GM23338 (cell line): ENCODE data around the gene IL19. TPM values are rescaled to one million over a fixed set of nuclear protein-coding genes. Genes with fewer than 3 reads are reported as not detected.

ENCODE experiments used
- ATAC-seq: fragments of 200-7000 bp; cut with Tn5 transposase; 3 replicates; pipeline ENCODE4 v1.9.1; 2020
- DNase-seq: peaks from one replicate; pipeline ENCODE4 v3.0.0-alpha.2; 2015; ENCODE audit warnings: low spot score
- H2AFZ ChIP-seq: fragments of 200-600 bp; sonication (generic); 2 replicates; pipeline ENCODE4 v1.8.0; 2016; ENCODE audit warnings: antibody characterized with exemption, mild to moderate bottlenecking, moderate library complexity
- H3F3A ChIP-seq: fragments of 200-600 bp; sonication (generic); replicated peaks from 2 replicates; pipeline ENCODE4 v1.8.0; 2017; ENCODE audit warnings: antibody characterized with exemption, mixed run types, low read depth
- H3K27ac ChIP-seq: fragments of 200-600 bp; sonication (generic); 2 replicates; pipeline ENCODE4 v1.6.1; 2016; ENCODE audit warnings: low read depth
- H3K27me3 ChIP-seq: fragments of 200-600 bp; sonication (generic); 2 replicates; pipeline ENCODE4 v1.8.0; 2016; ENCODE audit warnings: mild to moderate bottlenecking, mixed run types, moderate library complexity; ENCODE audit not compliant: insufficient read depth
- H3K36me3 ChIP-seq: fragments of 200-600 bp; sonication (generic); 2 replicates; pipeline ENCODE4 v1.8.0; 2016; ENCODE audit warnings: mild to moderate bottlenecking; ENCODE audit not compliant: insufficient read depth
- H3K4me1 ChIP-seq: fragments of 200-600 bp; sonication (generic); 2 replicates; pipeline ENCODE4 v1.8.0; 2016; ENCODE audit warnings: mild to moderate bottlenecking, moderate library complexity; ENCODE audit not compliant: insufficient read depth
- H3K4me2 ChIP-seq: fragments of 200-600 bp; sonication (generic); 2 replicates; pipeline ENCODE4 v1.7.1; 2017; ENCODE audit warnings: mixed run types
- H3K4me3 ChIP-seq: fragments of 200-600 bp; sonication (generic); 2 replicates; pipeline ENCODE4 v1.6.1; 2016; ENCODE audit warnings: mixed run types
- H3K79me2 ChIP-seq: fragments of 200-600 bp; sonication (generic); replicated peaks from 2 replicates; pipeline ENCODE4 v1.8.0; 2017; ENCODE audit warnings: mild to moderate bottlenecking; ENCODE audit not compliant: insufficient read depth
- H3K9me2 ChIP-seq: fragments of 200-600 bp; sonication (generic); 2 replicates; pipeline ENCODE4 v1.8.0; 2017; ENCODE audit not compliant: insufficient read depth
- H4K20me1 ChIP-seq: fragments of 200-600 bp; sonication (generic); replicated peaks from 2 replicates; pipeline ENCODE4 v1.8.0; 2017; ENCODE audit warnings: mild to moderate bottlenecking; ENCODE audit not compliant: insufficient read depth
- H3K27ac Mint-ChIP-seq: 2 replicates; pipeline ENCODE4 v1.8.0; 2020; ENCODE audit warnings: inconsistent platforms, mild to moderate bottlenecking, moderate library complexity, mixed read lengths
- H3K27me3 Mint-ChIP-seq: 3 replicates; pipeline ENCODE4 v1.8.0; 2022; ENCODE audit warnings: low read depth, mild to moderate bottlenecking, moderate library complexity, mixed read lengths, inconsistent platforms; ENCODE audit not compliant: insufficient read depth, poor library complexity
- H3K36me3 Mint-ChIP-seq: 3 replicates; pipeline ENCODE4 v1.8.0; 2021; ENCODE audit warnings: low read depth, mild to moderate bottlenecking, inconsistent platforms, moderate library complexity, mixed read lengths
- H3K4me1 Mint-ChIP-seq: 3 replicates; pipeline ENCODE4 v1.8.0; 2020; ENCODE audit warnings: mild to moderate bottlenecking, inconsistent platforms, mixed read lengths
- H3K4me3 Mint-ChIP-seq: 3 replicates; pipeline ENCODE4 v1.8.0; 2021; ENCODE audit warnings: moderate library complexity, mild to moderate bottlenecking, inconsistent platforms, mixed read lengths
- H3K9me3 Mint-ChIP-seq: 3 replicates; pipeline ENCODE4 v1.8.0; 2020; ENCODE audit warnings: moderate library complexity, mild to moderate bottlenecking, inconsistent platforms, mixed read lengths
- CREB1 ChIP-seq: fragments of 250-450 bp; sonication (Bioruptor Pico); IDR thresholded peaks from 2 replicates; pipeline ENCODE4 v1.5.0; 2020; ENCODE audit warnings: low read depth, mild to moderate bottlenecking, moderate library complexity
- EZH2 ChIP-seq: fragments of 200-600 bp; sonication (generic); IDR thresholded peaks from one replicate; pipeline ENCODE4 v1.8.0; 2017; ENCODE audit warnings: antibody characterized with exemption, mild to moderate bottlenecking, low read depth; ENCODE audit not compliant: unreplicated experiment
- EZH2phosphoT487 ChIP-seq: fragments of 200-600 bp; sonication (generic); IDR thresholded peaks from one replicate; pipeline ENCODE4 v1.8.1; 2018; ENCODE audit warnings: antibody characterized with exemption; ENCODE audit not compliant: unreplicated experiment
- JUNB ChIP-seq: IDR thresholded peaks from one replicate; pipeline ENCODE4 v1.6.1; 2016; ENCODE audit warnings: antibody characterized with exemption; ENCODE audit not compliant: unreplicated experiment
- NANOG ChIP-seq: IDR thresholded peaks from 2 replicates; pipeline ENCODE4 v1.6.1; 2016; ENCODE audit warnings: antibody characterized with exemption, borderline replicate concordance
- REST ChIP-seq: IDR thresholded peaks from one replicate; pipeline ENCODE4 v1.6.1; 2018; ENCODE audit warnings: antibody characterized with exemption; ENCODE audit not compliant: unreplicated experiment
- STAT1 ChIP-seq: IDR thresholded peaks from one replicate; pipeline ENCODE4 v1.6.1; 2016; ENCODE audit warnings: antibody characterized with exemption; ENCODE audit not compliant: unreplicated experiment
- ZNF114 ChIP-seq: fragments of 250-450 bp; sonication (Bioruptor Pico); IDR thresholded peaks from 2 replicates; pipeline ENCODE4 v1.5.0; 2020; ENCODE audit warnings: mild to moderate bottlenecking, moderate library complexity
- ZNF331 ChIP-seq: fragments of 250-450 bp; sonication (Bioruptor Pico); IDR thresholded peaks from 2 replicates; pipeline ENCODE4 v1.5.0; 2020; ENCODE audit warnings: low read depth, mild to moderate bottlenecking, moderate library complexity
- ZNF462 ChIP-seq: fragments of 250-450 bp; sonication (Bioruptor Pico); IDR thresholded peaks from 2 replicates; pipeline ENCODE4 v1.5.0; 2020; ENCODE audit warnings: mild to moderate bottlenecking, moderate library complexity
- polyA plus RNA-seq: library from polyadenylated mRNA; unstranded; fragments of >200 nt; fragmentation: Nextera tagmentation; extraction: Ambion mirVana; gene quantifications from 2 replicates; pipeline ENCODE4 v1.2.1, GENCODE V29; 2016
- total RNA-seq: library from RNA; depleted of rRNA; stranded (reverse); fragments of >200 nt; shearing (Covaris generic); gene quantifications from 2 replicates; pipeline ENCODE4 v1.2.3, GENCODE V29; 2014
- TF ChIP-seq, protein P1 (sequence below): IDR thresholded peaks from 2 replicates; pipeline ENCODE4 v1.6.1; 2016; ENCODE audit warnings: antibody characterized with exemption

Gene IL19
- total and polyA plus RNA-seq, 2 experiments from 2014 or later = not detected

DNA sequence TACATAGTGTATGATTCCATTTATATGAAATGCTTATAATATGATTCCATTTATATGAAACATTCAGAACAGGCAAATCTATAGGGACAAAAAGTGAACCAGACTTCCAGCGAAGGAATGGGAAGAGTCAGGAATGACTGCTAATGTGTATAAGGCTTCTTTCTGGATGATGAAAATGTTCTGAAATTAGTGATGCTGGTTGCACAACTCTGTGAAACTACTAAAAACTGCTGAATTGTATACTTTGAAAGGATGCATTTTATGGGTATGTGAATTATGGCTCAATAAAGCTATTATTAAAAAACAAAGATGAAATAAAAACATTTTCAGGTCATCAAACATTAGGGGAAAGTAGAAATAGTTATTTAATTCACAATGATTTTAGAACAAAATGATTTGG, 112.6 kb downstream of the IL19 start (continued):
- no peak for TF ChIP-seq REST
- no peak for TF ChIP-seq EZH2

DNA sequence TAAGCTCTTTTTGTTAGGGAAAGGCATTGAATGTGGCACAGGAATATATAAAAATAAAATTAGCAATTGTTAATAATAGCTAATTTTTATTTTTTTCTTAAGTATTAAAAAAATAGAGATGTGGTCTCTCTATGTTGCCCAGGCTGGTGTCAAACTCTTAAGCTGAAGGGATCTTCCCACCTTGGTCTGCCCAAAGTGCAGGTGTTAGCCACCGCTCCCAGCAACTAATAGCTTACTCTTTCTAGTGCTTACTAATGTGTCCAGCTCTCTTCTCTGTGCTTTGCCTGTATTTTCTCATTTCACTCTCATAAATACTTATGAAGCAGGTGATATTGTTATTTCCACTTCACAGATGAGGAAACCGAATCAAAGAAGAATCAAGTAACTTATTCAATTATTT, 113.3 kb downstream of the IL19 start:
- H3K9me2 ChIP-seq = no peaks in the 10 kb centered on the region
- no peak for ATAC-seq

More for the DNA sequence above, 113.3 kb downstream of the IL19 start:
- Histone ChIP-seq H3K79me2 (no peaks in the 10 kb centered on the region), H3K27me3 (no peaks in the 10 kb centered on the region), H3K27ac (no peak overlapping the region), H3K36me3 (0 out of 2 replicates have a peak, but pooled peaks cover under 1% of the 10 kb centered on the region), H2AFZ (no peak overlapping the region), H3K4me1 (no peaks in the 10 kb centered on the region), H3F3A (no peaks in the 10 kb centered on the region), H3K4me2 (no peak overlapping the region), H4K20me1 (no peaks in the 10 kb centered on the region), H3K4me3 (no peak overlapping the region)
- Mint-ChIP-seq H3K27ac (no peak overlapping the region), H3K36me3 (no peaks in the 10 kb centered on the region), H3K4me3 (no peak overlapping the region), H3K4me1 (no peaks in the 10 kb centered on the region), H3K9me3 (peaks cover 9% of the 10 kb centered on the region; the same call in 2 of the 3 replicates), H3K27me3 (no peaks in the 10 kb centered on the region)
- DNase-seq = no peak
- TF ChIP-seq STAT1 = no peak
- TF ChIP-seq ZNF331 = no peak
- TF ChIP-seq, protein P1, sequence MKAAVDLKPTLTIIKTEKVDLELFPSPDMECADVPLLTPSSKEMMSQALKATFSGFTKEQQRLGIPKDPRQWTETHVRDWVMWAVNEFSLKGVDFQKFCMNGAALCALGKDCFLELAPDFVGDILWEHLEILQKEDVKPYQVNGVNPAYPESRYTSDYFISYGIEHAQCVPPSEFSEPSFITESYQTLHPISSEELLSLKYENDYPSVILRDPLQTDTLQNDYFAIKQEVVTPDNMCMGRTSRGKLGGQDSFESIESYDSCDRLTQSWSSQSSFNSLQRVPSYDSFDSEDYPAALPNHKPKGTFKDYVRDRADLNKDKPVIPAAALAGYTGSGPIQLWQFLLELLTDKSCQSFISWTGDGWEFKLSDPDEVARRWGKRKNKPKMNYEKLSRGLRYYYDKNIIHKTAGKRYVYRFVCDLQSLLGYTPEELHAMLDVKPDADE = no peak
- TF ChIP-seq EZH2phosphoT487 = no peak
- no peak for TF ChIP-seq ZNF462
- no peak for TF ChIP-seq ZNF114
- TF ChIP-seq NANOG = no peak
- no peak for TF ChIP-seq JUNB
- TF ChIP-seq CREB1 (CRISPR knock-in tag) = no peak
